Fibroblast of villous mesenchyme (primary cell): Measurements from ENCODE around the gene METRN. TPM values are rescaled to one million over a fixed set of nuclear protein-coding genes. Genes with fewer than 3 reads are reported as not detected.
"Not testable (repeated sequence)": the region's sequence is repeated elsewhere in the genome, so short reads cannot be mapped to it uniquely, and the experiment has no call there.

Source experiments
- DNase-seq: peaks from one replicate; pipeline ENCODE4 v3.0.0-alpha.2; 2010; ENCODE audit warnings: low read depth
- H3K4me3 ChIP-seq: 2 replicates; pipeline ENCODE4 v1.5.1; 2011; ENCODE audit warnings: low read depth, mild to moderate bottlenecking, low read length
- CTCF ChIP-seq: IDR thresholded peaks from 2 replicates; pipeline ENCODE4 v1.5.1; 2012; ENCODE audit warnings: low read depth, mild to moderate bottlenecking, low read length; ENCODE audit not compliant: insufficient read depth
- total RNA-seq: library from RNA; depleted of rRNA; stranded (reverse); fragments of >200 nt; gene quantifications from 2 replicates; pipeline ENCODE4 v1.2.3, GENCODE V29; 2012

Gene METRN
- total RNA-seq, 1 donor = 44.5 TPM

GRCh38 chr16:686459-687260 lies 28.3 kb upstream of the METRN start:
- DNase-seq = no peak
- TF ChIP-seq CTCF = no peak
- H3K4me3 ChIP-seq = no peak overlapping the region

GRCh38 chr16:687499-687898 lies 27.4 kb upstream of the METRN start:
- DNase-seq = no peak
- no peak overlapping the region for H3K4me3 ChIP-seq
- TF ChIP-seq CTCF = no peak

- peak overlapping the region; percentile 90 for H3K4me3 ChIP-seq
- DNase-seq = no peak
- TF ChIP-seq CTCF = no peak
Measured at GRCh38 chr16:689175-689897, 25.6 kb upstream of the METRN start.

GRCh38 chr16:691242-691641 lies 23.7 kb upstream of the METRN start:
- DNase-seq, H3K4me3 ChIP-seq: not testable (repeated sequence)

GRCh38 chr16:692356-693108 lies 22.4 kb upstream of the METRN start:
- no peak overlapping the region for H3K4me3 ChIP-seq
- no peak for TF ChIP-seq CTCF
- no peak for DNase-seq

GRCh38 chr16:693364-693763 lies 21.6 kb upstream of the METRN start:
- no peak overlapping the region for H3K4me3 ChIP-seq
- DNase-seq = no peak
- TF ChIP-seq CTCF = no peak

GRCh38 chr16:693766-694165 lies 21.2 kb upstream of the METRN start:
- no peak for DNase-seq
- no peak for TF ChIP-seq CTCF
- H3K4me3 ChIP-seq = no peak overlapping the region
